AG08396 (cell line): ENCODE results near the gene RPS25.
"Not testable (repeated sequence)": the region's sequence is repeated elsewhere in the genome, so short reads cannot be mapped to it uniquely, and the experiment has no call there.

Source experiments
- DNase-seq: peaks from one replicate; pipeline ENCODE4 v3.0.0; 2012; ENCODE audit warnings: low spot score, mixed read lengths

Gene RPS25

DNA sequence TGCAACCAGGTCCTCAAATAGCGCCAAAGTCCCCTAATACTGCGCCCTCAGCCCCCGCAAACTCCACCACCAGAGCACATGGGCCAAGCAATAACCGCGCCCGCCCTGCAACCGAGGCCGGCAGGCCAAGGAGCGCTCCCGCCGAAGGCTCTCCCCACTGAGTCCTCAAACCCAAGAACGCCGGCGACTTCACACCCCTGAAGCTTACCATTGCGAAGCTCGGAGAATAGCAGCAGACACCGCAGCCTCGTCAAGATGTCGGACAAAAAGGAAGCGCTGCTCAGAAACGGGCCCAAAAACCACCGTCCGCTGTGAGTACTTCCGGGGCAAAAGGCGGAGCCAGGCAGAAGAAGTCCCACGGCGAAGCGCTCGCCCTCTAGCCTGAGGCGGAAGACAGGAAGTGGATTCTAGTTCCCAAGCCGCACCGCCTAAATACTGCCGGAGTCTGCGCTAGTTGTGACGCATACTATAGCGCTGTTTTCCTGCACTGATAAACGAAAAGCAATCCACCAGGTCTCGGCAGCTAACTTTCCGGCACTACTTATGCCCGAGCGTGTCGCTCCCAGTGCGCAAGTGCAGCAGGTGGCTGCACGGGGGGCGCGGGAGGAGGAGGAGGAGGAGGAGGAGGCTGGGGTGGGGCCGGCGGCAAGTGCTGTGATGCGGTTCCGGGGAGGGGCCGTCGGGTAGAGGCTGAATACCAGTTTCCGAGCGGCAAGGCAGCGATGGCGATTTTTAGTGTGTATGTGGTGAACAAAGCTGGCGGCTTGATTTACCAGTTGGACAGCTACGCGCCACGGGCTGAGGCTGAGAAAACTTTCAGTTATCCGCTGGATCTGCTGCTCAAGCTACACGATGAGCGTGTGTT, at the start of gene RPS25, which contains the start of gene TRAPPC4:
RPS25 (minus strand) TSS at position 270 of the 865 bp plus-strand sequence; CDS start at position 211, 59 bp downstream.
TRAPPC4 (plus strand) TSS at position 693 of the 865 bp plus-strand sequence; CDS start at position 723, 30 bp downstream.
- DNase-seq, result peak; percentile 93

DNA sequence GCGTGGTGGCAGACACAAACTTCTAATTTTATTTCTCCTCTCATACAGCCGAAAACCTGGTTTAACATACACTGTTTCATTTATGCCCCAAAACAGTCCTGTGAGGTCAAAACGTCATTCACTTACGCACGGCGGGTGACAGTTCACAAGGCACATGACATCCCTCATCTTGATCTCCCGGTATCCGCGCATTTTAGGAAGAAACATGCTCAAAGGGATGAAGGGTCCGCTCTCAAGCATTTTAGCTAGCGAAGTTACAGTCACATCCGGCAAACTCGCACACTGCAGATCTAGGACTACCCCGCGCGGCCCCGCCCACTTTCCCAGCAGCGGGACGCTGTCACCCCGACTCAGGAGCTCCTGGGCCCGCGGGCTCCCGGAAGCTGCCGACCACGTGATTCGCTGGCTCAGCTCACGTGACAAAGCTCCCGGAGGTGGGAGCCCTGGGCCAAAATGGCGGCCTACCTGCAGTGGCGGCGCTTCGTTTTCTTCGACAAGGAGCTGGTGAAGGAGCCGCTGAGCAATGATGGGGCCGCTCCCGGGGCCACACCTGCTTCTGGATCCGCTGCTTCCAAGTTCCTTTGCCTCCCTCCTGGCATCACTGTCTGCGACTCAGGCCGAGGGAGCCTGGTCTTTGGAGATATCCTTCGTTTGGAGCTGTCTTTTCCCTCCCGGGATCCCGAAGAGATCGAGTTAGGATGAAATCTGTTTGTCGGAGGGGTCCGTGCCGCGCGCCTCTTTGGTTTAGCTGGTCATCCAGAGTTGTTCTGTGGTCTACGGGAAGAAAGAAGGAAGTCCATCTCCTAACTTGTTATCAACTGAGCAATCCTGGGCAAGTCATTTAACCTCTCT, 49.5 kb upstream of the RPS25 start, which contains the start of gene VPS11:
VPS11 (plus strand) TSS at position 448 of the 852 bp plus-strand sequence; CDS start at position 454, 6 bp downstream.
- peak; percentile 98 for DNase-seq

DNA sequence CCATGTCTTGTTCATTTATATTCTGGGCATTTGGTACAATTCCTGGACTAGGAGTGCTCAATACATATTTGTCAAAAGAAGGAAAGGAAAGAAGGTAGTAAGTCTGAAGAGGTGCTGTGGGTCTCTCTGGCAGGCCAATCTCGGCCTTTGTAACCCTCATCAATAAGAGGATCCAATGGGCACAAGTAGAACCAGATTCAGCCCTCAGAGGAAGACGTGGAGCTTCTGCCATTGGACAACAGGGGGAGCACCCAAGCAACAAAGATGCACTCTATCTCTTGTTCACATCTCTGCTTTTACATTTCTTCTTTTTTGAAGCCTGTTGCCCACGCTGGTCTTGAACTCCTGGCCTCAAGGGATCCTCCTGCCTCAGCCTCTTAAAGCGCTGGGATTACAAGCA, 47.2 kb upstream of the RPS25 start:
- peak; percentile 25 for DNase-seq

DNA sequence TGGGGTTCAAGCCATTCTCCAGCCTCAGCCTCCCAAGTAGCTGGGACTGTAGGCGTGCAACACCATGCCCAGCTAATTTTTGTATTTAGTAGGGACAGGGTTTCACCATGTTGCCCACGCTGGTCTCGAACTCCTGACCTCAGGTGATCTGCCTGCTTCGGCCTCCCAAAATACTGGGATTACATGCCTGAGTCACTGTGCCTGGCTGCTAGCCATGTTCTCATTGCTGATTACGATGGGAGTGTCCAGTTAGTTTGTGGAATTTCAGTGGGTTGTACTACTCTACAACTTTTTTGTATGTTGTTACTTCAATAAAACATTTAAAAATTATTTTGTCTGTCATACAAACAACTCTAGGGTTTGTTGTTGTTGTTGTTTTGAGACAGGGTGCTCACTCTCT, 44.6 kb upstream of the RPS25 start:
- DNase-seq, result peak; percentile 59

DNA sequence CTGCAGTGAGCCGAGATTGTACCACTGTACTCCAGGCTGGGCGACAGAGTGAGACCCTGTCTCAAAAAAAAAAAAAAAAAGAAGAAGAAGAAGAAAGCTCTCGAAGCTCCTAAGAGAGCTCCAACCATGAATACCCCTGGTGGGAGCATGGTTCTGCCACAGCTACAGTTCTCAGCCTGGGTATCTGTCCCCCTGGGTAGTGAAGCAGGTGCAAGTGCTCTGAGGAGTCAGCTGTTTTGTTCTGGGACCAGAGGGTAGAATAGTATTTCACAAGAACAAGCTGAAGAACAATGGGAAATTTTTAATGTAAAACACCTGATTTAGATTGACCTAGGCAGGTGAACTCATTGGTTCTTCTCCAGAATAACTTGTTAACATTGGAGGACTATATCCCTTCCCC, 43.1 kb upstream of the RPS25 start:
- DNase-seq, result no peak

DNA sequence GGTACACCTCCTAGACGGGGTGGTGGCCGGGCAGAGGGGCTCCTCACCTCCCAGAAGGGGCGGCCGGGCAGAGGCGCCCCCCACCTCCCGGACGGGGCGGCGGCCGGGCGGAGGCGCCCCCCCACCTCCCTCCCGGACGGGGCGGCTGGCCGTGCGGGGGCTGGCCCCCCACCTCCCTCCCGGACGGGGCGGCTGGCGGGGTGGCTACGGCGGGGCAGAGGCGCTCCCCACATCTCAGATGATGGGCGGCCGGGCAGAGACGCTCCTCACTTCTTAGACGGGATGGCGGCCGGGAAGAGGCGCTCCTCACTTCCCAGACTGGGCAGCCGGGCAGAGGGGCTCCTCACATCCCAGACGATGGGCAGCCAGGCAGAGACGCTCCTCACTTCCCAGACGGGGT, 41.0 kb upstream of the RPS25 start:
- not testable (repeated sequence) for DNase-seq

DNA sequence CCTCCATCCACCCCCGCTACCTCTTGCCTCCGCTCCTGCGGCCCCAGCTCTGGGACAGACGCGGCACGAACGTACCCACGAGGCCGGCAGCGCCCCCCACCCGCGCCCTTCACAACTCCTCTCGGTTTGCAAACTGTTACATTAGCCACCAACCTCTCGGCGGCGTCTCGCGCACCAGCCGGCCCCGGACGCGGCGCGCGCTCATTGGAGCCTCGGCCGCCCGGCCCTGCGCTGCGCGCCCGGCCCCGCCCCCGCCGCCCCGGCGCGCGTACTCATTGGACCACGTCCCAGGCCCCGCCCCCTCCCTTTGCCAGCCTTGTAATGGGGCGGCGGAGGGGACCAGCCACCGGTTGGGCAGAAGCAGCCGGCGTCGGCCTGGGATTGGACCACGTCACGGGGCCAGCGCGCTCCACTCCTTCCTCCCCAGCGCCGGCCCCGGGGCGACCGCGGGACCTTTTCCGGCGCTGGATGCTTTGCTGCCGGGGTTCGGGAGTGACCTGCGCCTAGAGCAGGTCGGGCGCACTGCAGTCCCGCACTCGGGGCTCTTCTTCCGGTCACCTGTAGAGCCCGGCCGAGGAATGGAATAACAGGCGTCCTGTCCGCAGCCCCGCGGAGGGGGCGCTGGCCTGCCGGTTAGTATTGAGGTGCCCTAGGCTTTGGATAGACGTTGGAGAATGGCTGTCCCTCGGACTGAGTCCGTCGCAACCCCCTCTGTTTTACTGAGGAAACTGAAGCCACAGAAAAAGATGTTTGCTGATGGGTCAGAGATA, 39.0 kb upstream of the RPS25 start, which contains the start of gene HYOU1:
HYOU1 (minus strand) TSS at position 206 of the 770 bp plus-strand sequence. CDS start 1,045 bp downstream, outside the sequence.
- DNase-seq, result peak; percentile 99

DNA sequence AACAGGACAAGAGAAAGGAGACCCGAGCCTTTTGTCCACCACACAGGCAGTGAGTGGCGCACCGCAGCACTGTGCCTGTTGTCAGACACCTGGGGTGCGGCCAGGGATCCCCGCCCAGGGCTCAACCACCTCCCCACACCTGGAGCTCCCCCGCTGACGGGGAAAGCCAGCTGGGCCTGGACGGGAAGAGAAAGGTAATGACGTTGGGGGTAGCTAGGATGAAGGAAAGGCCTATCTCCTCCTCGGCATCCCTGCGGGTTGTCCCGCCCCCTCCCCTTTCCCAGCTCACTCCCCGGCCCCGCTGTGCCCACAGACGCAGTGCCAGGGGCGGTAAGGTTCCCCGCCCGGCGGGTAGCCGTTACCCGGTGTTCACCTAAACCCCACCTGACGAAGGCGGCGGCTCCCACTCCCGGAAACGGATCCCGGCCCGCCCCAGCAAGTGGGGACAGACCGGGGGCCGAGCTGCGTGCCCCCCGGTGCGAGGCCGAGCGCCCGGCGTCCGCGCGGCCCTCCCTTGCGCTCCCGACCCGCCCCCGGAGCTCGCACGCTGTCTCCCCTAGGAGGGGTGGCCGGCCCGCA, 38.4 kb upstream of the RPS25 start:
- no peak for DNase-seq

DNA sequence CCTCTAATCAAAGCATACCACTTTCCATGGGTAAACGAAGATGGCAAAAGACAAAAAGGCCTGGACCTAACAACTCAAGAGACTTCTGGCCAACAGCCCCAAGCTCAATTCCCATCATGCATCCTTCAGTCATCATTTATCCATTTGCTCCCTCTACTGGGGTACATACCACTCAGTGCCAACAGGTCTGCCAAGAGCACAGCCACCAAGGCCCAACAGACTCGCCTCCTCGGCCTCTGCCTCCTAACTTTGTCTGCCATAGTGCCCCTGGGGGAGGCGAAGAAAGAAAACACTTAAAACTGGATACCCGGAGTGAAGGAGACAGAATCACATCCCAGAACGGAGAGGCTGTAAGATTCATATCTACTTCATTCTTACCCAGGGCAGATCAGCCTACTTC, 37.8 kb upstream of the RPS25 start:
- DNase-seq, result peak; percentile 41

DNA sequence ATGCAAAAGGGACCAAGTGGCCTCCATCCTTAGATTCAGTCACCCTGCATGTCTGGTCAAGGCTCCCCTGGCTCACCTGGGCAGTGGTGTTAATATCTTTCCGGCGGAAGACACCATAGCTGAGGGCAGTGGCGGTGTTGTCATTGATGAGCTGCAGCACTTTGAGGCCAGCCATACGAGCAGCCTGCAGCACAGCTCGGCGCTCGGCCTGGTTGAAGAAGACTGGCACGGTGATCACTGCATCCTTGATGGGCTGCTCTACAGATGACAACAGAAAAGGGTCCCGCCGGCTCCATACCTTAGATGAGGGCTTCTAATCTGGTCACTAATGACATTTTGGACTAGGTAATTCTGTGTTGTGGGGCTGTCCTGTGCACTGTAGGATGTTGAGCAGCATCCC, 36.3 kb upstream of the RPS25 start:
- DNase-seq, result no peak

DNA sequence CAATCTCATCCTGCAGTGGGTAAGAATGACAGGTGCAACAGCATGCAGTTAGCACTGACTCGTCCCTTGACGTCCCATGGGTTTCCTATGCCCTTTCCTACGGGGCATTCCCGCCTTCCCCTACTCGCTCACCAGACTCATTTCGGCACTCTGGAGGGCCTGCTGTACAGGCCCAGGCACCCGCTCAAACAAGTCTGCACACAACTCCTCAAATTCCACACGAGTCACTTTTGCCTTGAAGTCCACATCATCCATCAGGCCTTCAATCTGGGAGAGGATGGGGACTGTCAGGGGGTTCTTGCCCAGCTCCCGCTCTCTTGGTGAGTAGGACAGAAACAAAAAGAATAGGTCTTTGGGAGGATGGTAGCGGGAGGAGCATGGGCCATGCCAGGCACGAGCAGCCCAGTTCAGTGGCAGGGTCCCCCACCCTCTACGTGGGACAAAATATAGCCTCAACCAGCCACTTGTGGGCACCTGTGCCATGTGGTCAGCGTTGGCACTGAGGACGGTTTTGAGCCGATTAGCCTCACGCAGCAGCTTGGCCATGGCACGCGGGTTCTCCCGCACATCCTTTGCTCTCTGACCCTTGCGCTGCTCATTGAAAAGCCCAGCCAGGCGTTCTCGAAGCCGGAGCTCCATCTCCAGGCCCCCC, 34.1 kb upstream of the RPS25 start:
- DNase-seq, result no peak

DNA sequence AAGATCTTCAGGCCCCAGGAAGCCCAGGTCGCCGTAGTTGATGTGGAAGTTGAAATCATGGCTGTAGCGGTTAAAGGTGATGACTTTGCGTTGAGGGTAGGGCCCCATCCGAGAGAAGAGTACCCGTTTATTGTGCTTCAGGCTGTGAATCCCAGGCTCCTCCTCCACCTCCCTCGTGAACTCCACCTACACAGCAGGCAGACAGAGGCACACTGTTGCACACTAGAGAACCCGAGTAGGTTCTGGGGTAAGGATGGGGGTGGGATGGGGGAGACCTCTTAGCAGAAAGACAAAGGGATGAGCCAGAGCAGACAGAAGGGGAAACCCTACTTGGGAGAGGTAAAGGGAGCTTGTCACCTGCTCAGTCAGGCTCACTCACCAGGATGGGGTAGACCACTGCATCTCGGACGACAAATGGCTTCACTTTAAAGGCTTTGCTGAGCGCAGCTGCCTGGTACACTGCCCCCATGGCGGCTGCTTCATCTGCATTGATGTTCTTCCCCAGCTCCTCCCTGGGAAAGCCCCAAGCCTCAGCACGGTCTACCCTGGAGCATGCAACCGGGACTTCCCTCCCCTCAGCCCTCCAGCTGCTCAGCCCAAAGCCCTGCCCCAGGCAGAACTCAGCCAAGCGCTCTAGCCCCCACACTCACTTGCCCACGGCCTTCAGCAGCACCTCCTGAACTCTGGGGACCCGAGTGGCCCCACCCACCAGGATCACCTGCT, 33.5 kb upstream of the RPS25 start:
- no peak for DNase-seq

DNA sequence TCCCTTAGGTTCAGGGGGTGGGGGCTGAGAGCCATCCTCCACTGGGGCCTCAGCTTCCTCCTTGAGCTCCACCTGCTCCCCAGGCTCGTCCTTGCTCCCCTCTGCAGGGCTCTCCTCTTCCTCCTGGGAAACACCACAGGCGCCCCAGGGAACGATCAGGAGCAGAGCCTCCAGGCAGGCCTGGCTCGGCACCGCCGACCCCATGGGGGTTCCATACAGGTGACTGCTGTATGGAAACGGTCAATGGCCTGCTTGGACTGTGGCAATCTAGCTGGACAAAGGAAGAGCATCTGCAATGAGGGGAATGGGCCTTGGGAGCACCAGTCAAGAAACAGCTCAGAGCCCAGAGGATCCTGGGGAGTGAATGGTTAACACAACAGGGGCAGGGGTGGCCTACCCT, 30.9 kb upstream of the RPS25 start:
- DNase-seq, result no peak

DNA sequence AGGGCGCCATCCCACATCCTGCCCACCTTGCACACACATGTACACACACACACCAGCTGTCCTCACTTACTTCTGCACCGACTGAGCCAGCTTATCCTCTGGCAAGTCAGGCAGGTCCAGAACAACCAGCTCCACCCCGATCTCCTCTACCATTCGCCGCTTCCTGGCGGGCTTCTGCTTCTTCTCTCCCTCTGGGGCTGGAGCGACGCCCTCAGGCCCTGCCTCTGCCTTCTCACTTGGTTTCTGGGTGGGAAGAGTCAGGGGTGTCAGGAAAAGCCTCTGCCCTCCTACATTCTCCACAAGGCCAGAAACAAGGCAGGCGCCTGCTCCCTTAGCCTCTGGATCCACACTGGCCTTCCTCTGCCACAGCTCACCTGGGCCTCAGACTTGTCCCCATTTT, 30.5 kb upstream of the RPS25 start:
- no peak for DNase-seq

DNA sequence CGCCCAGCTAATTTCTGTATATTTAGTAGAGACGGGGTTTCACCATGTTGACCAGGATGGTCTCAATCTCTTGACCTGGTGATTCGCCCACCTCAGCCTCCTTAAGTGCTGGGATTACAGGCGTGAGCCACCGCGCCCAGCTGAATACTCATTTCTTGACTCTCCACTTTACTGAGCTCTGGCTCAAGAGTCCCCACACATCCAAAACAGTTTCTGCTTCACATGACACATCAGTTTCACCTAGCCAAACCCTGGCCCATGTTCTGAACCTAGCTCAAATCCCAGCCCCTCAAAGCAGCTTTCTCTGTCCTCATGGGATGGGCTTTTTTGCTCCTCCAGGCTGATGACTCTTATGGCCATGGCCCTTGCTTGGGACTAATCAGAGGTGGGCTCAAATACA, 29.1 kb upstream of the RPS25 start:
- no peak for DNase-seq

DNA sequence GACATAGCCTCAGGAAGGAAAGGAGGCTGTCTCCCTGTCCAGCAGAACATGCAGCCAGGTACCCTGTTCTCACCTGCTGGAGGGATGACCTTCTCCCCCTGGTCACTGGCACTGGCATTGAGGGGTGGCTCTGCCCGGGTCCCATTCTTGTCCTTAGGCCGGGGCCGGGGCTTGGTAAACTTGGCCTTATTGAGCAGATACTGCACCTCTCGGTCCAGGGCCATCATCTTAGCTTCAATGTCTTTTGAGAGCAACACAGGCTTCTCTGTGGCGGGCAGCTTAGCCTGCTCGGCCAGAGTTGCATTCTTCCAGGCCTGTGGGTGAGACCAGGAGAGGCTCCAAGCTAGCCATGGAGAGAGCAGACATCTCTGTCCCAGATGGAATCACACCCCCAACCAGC, 28.3 kb upstream of the RPS25 start:
- DNase-seq, result no peak

DNA sequence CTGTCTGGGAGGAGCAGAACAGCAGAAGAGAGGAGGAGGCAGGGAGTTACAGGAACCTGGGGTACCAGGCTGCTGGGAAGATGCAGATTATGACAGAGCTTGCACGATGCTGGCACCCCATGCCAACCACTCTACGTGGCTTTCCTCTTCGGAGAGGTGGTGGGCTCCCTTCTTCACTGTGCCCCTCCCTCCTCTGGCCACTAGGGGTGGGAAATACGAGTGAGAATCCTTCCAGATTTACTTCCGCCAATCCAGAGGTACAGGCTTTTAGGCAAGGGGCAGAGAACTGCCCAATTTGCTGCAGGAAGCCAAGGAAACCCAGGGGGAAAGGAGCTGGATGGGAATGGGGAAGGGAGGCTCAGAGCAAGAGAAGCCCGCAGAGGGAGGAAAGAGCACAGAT, 26.6 kb upstream of the RPS25 start:
- DNase-seq, result no peak

DNA sequence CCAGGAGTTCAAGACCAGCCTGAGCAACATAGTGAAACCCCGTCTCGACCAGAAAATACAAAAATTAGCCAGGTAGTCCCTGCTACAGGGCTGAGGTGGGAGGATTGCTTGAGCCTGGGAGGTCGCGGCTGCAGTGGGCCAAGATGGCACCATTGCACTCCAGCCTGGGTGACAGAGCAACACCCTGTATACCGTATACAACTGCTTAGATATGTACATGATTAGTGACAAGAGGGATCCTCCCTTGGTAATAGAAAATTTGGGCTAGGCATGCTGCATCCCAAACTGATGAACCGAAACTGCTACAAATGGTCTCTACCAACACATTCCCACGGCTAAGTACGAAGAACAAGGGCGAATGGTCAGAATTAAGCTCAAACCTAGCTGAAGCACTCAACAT, 24.8 kb upstream of the RPS25 start:
- DNase-seq, result no peak

DNA sequence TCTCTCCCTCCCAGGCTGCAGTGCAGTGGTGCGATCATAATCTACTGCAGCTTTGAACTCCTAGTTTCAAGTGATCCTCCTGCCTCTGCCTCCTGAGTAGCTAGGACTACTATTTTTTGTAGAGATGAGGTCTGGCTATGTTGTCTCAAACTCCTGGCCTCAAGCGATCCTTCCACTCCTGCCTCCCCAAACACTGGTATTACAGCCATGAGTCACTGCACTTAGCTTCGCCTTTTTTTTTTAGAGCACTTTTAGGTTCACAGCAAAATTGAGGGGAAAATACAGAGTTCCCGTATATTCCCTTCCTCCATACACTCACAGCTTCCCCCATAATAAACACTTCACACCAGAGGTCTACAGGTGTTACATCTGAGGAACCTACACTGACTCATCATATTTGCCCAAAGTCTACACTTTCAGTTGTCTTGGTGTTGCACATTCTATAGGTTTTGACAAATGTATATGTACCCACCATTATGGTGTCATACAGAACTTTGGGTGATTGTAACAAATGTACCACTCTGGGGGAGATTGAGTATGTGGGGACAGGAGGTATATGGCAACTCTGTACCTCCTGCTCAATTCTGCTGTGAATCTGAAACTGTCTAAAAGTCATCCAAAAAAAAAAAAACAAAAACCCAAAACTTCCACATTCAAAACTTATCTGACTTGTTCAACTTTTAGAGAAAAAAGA, 23.8 kb upstream of the RPS25 start:
- DNase-seq, result no peak

DNA sequence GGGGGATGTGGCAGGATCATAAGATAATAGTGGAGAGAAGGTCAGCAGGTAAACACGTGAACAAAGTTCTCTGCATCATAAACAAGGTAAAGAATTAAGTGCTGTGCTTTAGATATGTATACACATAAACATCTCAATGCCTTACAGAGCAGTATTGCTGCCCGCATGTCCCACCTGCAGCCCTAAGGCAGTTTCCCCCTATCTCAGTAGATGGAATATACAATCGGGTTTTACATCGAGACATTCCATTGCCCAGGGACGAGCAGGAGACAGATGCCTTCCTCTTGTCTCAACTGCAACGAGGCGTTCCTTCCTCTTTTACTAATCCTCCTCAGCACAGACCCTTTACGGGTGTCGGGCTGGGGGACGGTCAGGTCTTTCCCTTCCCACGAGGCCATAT, 21.3 kb upstream of the RPS25 start:
- DNase-seq, result not testable (repeated sequence)
